Activated CD4-positive, alpha-beta T cell treated with anti-CD3 and anti-CD28 coated beads, Interleukin-2, Interleukin-6, amounts not matched to agents 100 ng/mL and 50 ng/mL, durations not matched to agents 16 hours and 8 hours (primary cell): ENCODE results near the gene NR1I3.

ENCODE experiments used
- DNase-seq: peaks from one replicate; pipeline ENCODE4 v3.0.0-alpha.2; 2020

Gene NR1I3

DNA sequence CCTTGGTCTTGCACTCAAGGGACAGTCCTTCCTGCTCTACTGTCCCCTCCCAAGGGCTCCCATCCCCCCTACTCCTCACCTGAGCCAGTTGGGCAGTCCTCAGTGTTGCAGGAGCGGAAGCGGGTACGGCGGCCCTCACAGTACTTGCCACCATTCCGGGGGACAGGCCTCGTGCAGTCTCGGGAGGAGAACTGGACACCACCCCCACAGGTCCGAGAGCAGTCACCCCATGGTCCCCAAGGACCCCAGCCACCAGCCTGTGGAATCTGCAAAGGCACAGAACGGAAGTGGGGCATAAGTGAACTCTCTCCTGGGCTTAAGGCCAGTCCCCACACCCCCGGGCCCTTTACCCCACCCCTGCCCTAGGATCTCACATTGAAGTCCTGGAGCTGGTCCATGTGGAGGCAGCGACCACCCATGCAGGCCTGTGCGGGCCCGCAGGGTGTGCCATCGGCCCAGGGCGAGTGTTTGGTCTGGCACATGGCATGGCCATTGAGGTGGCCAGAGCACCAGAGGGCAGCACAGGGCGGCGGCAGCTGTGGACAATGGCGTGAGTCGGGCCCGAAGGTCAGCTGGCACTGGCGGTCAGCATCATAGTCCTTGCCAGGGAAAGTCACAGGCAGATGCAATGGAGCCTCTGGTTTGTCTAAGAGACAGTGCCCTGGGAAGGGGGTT lies 44.3 kb downstream of the NR1I3 start:
- DNase-seq: no peak

- DNase-seq: peak; percentile 82
These were observed 45.2 kb downstream of the NR1I3 start for GRCh38 chr1:161192476-161193465.

DNA sequence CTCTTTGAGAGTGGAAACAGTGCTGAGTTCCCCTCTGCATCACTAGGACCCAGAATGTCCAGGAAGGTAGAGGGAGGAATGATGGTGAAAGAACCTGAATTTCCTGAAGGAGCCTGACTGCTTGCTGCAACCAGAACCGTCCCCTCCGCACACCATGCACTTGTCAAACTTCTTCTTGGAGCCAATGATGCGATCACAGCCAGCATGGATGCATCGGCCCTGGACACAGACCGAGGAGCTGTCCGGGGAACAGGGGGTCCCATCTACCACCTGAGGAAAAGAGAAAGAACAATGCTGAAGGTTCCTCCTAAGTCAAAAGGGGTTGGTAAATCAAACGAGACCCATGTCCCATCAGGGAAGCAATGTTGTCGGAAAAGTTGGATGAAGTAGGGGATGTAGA lies 46.0 kb downstream of the NR1I3 start:
- DNase-seq: no peak

GRCh38 chr1:161190962-161191521 lies 47.0 kb downstream of the NR1I3 start:
- no peak for DNase-seq

- no peak for DNase-seq
These were observed 49.0 kb downstream of the NR1I3 start for GRCh38 chr1:161189036-161189435.

GRCh38 chr1:161188381-161188780 lies 49.6 kb downstream of the NR1I3 start:
- no peak for DNase-seq

- no peak for DNase-seq
These were observed 50.7 kb downstream of the NR1I3 start for GRCh38 chr1:161187311-161187710.

DNA sequence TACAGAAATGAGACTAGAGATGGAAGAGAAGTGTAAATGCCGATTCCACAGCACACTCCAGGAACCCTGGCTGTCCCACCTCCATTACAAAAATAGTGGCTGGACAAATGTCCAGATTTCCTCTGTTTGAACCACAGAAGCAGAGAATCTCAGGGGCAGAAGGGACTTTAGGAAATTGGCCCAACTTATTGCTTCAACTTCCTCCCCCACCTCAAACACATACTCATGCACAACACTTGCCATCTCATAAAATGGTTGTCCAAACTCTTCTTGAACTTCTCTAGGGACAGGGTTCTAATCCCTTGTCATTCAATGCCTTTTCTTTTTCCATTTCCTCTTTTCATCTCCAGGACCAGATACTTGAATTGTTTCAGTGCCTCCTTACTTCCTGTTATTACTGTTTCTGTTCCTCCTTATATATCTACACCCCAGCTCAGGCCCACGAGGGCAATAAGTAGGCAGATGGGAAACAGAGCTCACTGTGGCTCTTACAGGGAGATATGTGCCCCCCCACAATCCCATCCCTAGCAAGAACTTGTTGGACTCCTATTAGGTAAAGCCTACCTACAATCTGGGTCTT lies 52.2 kb downstream of the NR1I3 start:
- DNase-seq: no peak

GRCh38 chr1:161185282-161185682 lies 52.7 kb downstream of the NR1I3 start:
- peak; percentile 87 for DNase-seq

- DNase-seq: peak; percentile 87
These were observed 55.8 kb downstream of the NR1I3 start for GRCh38 chr1:161182214-161182613.

DNA sequence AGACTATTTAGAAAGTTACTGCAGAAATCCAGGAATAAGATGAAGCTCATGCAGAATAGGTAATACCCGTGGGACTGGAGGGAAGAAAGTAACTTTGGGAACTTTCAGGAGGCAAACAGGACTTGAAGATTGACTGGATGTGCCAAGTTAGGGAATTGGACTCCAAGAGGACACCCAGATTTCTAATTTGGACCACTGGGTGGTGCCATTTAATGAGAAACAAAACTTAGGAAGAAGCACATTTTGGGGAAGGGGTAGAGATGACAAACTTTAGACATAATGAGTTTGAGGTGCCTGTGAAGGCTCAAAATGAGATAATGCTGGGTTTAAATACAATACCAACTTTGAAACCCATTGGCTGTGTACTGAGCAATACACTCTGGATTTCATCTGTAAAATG lies 57.4 kb downstream of the NR1I3 start:
- peak; percentile 42 for DNase-seq

DNA sequence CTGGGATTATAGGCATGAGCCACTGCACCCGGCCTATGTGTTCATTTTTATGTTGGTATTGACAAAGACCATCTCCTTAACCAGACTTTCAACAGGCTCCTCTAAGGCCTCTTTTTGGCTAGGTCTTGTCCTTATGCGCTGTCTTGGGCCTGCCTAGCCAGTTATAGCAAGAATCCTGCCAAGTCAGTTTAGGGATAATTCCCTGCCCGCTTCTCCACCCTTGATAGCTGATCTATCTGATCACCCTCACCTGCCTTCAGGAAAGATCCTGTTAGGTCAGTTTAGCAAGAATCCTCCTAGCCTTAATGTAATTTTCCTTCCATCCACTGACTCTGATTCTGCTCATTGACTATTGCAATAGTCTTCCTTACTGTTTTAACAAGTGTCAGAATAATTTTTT lies 58.3 kb downstream of the NR1I3 start:
- DNase-seq: no peak
